Panc1 (cell line): Measurements from ENCODE around the gene CCDC78.

Source experiments
- CTCF ChIP-seq: fragments of 450-650 bp; IDR thresholded peaks from 2 replicates; pipeline ENCODE4 v1.5.1; 2017; ENCODE audit warnings: mild to moderate bottlenecking
- POLR2AphosphoS5 ChIP-seq: IDR thresholded peaks from 2 replicates; pipeline ENCODE4 v1.6.1; 2012; ENCODE audit warnings: mild to moderate bottlenecking, low read depth, low read length, moderate library complexity

- TF ChIP-seq CTCF (peak; percentile 24), POLR2AphosphoS5 (peak; percentile 28; the same call in 1 of the 2 replicates)
These were observed 43.5 kb downstream of the CCDC78 start for GRCh38 chr16:682493-683395.
